GM12801 (cell line): Measurements from ENCODE around the gene CNTN4.

Source experiments
- CTCF ChIP-seq: IDR thresholded peaks from one replicate; pipeline ENCODE4 v1.5.1; 2011; ENCODE audit warnings: control low read depth; ENCODE audit not compliant: insufficient read length; ENCODE audit errors: extremely low read depth

Gene CNTN4

GRCh38 chr3:2114617-2115275 lies 16.1 kb downstream of the CNTN4 start:
- TF ChIP-seq CTCF = no peak

DNA sequence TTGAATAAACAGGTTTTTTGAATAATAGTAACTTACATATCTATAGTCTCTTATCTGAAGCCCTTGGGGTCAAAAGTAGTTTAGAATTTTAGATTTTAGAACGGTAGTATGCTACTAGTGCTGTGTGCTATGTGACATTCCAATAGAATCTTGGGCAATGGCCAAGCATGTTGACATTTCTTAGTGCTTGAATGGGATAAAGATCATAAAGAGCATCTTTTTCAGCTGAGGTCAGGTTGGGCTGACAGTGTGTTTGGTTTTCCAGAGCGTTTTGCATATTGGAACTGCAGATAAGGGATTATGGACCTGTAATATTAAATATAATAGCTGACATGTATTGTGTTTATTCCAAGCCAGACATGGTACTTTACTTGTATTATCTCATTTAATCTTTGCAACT lies 32.1 kb downstream of the CNTN4 start:
- no peak for TF ChIP-seq CTCF

GRCh38 chr3:2133146-2133545 lies 34.5 kb downstream of the CNTN4 start:
- no peak for TF ChIP-seq CTCF

DNA sequence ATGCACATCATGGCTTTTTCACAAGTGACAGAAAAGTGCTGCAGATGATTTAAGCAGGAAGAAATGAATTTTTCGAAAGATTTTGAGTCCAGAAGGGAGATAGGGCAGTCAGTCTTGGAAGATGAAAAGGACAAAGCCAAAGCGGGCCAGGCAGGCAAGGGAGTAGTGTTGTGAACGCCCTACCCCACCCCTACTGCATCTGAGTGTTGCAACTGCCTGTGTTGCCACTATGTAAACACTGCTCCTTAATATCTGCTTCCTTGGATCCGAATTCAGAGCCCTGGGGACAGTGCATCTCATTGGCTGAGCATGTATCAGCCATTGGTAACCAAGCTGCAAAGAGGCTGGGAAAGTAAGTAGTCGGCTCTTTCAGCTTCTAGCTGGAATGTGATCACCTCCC lies 39.0 kb downstream of the CNTN4 start:
- no peak for TF ChIP-seq CTCF

DNA sequence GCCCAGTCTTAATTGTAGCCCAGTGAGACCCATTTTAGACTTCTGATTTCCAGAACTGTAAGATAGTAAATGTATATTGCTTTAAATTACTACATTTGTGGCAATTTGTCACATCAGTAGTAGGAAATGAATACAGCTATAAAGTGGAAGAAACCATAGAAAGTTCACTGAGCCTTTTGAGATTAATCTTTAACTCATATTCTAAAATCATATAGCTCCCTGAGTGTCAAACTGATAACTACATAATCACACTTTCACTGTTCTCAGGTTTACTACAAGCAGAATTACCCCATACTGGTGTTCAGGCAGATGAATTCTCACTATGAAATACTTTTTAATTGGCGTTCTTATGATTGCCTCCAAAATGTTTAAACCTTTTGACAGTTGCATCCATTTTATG lies 42.8 kb downstream of the CNTN4 start:
- no peak for TF ChIP-seq CTCF

GRCh38 chr3:2148561-2149340 lies 50.1 kb downstream of the CNTN4 start:
- TF ChIP-seq CTCF = no peak

DNA sequence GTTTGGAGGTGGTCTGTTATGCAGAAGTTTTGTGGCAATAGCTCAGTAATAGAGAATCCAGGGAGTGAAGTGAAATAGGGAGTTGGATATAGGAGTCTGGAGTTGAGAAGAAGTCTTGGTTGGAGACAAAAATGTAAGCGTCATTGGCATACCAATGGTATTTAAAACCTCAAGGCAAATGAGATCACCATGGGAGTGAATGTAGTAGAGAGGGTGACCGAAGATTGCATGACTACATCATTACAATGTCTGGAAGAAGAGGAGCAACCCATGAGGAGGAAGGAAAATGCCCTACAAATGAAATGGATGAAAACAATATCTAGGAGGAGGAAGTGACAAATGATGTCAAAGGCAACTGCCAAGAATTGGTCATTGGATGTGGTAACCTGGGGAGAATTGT lies 54.4 kb downstream of the CNTN4 start:
- TF ChIP-seq CTCF = no peak
